Suprapubic skin (tissue), 4 donors: ENCODE results near the gene MSL3B.

ENCODE experiments used
- POLR2A ChIP-seq, 2 donors: fragments of 450-650 bp; IDR thresholded peaks; one replicate each; pipeline ENCODE4 v1.6.1; 2017; ENCODE audit warnings: antibody characterized with exemption in 2 of 2, mild to moderate bottlenecking in 2 of 2, moderate library complexity in 2 of 2
- POLR2AphosphoS5 ChIP-seq, 3 donors: sonication (generic); formaldehyde crosslinking; IDR thresholded peaks; one replicate each; pipeline ENCODE4 v1.6.1; 2017; ENCODE audit warnings: antibody characterized with exemption in 3 of 3
- TF ChIP-seq, protein P1 (sequence below), 2 donors: fragments of 200-600 bp in 1 of 2; fragments of 450-650 bp in 1 of 2; sonication (generic) in 1 of 2; IDR thresholded peaks; one replicate each; pipeline ENCODE4 v1.5.1; 2016 to 2019; ENCODE audit warnings: antibody characterized with exemption in 2 of 2, mild to moderate bottlenecking in 1 of 2, moderate library complexity in 1 of 2

DNA sequence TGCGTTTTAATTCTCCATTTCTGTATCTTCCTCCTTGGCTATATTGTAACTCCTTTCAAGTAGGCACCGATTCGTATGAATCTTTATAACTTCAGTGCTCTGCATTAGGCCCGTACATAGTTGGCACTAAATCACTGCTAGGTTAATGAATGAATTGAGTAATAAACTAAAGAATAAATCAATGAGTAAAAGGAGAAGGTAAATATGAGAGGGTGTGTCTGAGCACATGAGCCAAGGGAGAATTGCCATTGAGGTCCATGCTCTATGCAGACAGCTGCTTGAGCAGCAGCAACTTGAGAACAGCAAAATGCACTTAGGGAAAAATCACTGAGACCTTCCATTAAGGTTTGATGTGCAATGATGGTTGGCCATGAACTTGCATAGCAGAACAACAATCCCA lies 37.8 kb upstream of the MSL3B start:
- TF ChIP-seq POLR2A (IDR thresholded peaks at IDR 0.05) = no peak
- TF ChIP-seq POLR2AphosphoS5 (IDR thresholded peaks at IDR 0.05) = no peak
- TF ChIP-seq, protein P1, sequence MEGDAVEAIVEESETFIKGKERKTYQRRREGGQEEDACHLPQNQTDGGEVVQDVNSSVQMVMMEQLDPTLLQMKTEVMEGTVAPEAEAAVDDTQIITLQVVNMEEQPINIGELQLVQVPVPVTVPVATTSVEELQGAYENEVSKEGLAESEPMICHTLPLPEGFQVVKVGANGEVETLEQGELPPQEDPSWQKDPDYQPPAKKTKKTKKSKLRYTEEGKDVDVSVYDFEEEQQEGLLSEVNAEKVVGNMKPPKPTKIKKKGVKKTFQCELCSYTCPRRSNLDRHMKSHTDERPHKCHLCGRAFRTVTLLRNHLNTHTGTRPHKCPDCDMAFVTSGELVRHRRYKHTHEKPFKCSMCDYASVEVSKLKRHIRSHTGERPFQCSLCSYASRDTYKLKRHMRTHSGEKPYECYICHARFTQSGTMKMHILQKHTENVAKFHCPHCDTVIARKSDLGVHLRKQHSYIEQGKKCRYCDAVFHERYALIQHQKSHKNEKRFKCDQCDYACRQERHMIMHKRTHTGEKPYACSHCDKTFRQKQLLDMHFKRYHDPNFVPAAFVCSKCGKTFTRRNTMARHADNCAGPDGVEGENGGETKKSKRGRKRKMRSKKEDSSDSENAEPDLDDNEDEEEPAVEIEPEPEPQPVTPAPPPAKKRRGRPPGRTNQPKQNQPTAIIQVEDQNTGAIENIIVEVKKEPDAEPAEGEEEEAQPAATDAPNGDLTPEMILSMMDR (IDR thresholded peaks at IDR 0.05) = no peak
